GM19043 (cell line): ENCODE measurements around the gene TBC1D3D.
"Not testable (repeated sequence)": the region's sequence is repeated elsewhere in the genome, so short reads cannot be mapped to it uniquely, and the experiment has no call there.

Source experiments
- ATAC-seq: cut with Tn5 transposase; IDR thresholded peaks from one replicate; pipeline ENCODE4 v1.9.1; 2021; ENCODE audit warnings: low read depth; ENCODE audit not compliant: unreplicated experiment

TBC1D3D gene

GRCh38 chr17:38003676-38004075, at the start of gene TBC1D3D:
Gene TBC1D3D, plus strand, starts transcription at chr17:38003976. Its CDS starts 1,585 bp downstream, at chr17:38005561.
- ATAC-seq = not testable (repeated sequence)

GRCh38 chr17:37988960-37989359, 14.8 kb upstream of the TBC1D3D start, which contains the start of gene TBC1D3L:
Gene TBC1D3L, minus strand, starts transcription at chr17:37989060. Its CDS starts 1,540 bp downstream, at chr17:37987520.
- not testable (repeated sequence) for ATAC-seq
